Tibial nerve (tissue), 3 donors: Measurements from ENCODE around the gene PC.

Experiments
- CTCF ChIP-seq, 5 experiments: fragments of 200-600 bp in 3 of 5; fragments of 450-650 bp in 2 of 5; sonication (generic) in 3 of 5; IDR thresholded peaks; one replicate each; pipeline ENCODE4 v1.5.1; 2016 to 2019; ENCODE audit warnings: antibody characterized with exemption in 5 of 5, mild to moderate bottlenecking in 3 of 5, moderate library complexity in 2 of 5
- POLR2A ChIP-seq, 2 donors: fragments of 450-650 bp; IDR thresholded peaks; one replicate each; pipeline ENCODE4 v1.6.1; 2017; ENCODE audit warnings: antibody characterized with exemption in 2 of 2, mild to moderate bottlenecking in 2 of 2, moderate library complexity in 2 of 2

GRCh38 chr11:66853242-66854229 lies 104.6 kb downstream of the PC start:
- TF ChIP-seq CTCF (IDR thresholded peaks at IDR 0.05) (no peak), POLR2A (IDR thresholded peaks at IDR 0.05) (no peak)
